ENCODE measurements around the gene HMMR.

GRCh38 chr5:163439092-163439425, 21.4 kb upstream of the HMMR start:
- TF ChIP-seq EZH2 (IDR thresholded peaks at IDR 0.05; ENCODE audit: borderline replicate concordance, insufficient read depth, low read depth, low read length, poor library complexity, severe bottlenecking) (no peak), CTCF (IDR thresholded peaks at IDR 0.05) (no peak)
